Breast epithelium (tissue), 3 donors: ENCODE data around the gene INAFM1.
"Not testable (repeated sequence)": the region's sequence is repeated elsewhere in the genome, so short reads cannot be mapped to it uniquely, and the experiment has no call there.

Experiments used
- CTCF ChIP-seq, 3 donors: fragments of 450-650 bp; IDR thresholded peaks; one replicate each; pipeline ENCODE4 v1.5.1; 2016 to 2017; ENCODE audit warnings: antibody characterized with exemption in 3 of 3, mild to moderate bottlenecking in 3 of 3, moderate library complexity in 3 of 3
- POLR2A ChIP-seq: fragments of 450-650 bp; IDR thresholded peaks from one replicate; pipeline ENCODE4 v1.6.1; 2016; ENCODE audit warnings: antibody characterized with exemption, mild to moderate bottlenecking, moderate library complexity
- POLR2AphosphoS5 ChIP-seq, 3 donors: sonication (generic); formaldehyde crosslinking; IDR thresholded peaks; one replicate each; pipeline ENCODE4 v1.6.1; 2017; ENCODE audit warnings: antibody characterized with exemption in 3 of 3

DNA sequence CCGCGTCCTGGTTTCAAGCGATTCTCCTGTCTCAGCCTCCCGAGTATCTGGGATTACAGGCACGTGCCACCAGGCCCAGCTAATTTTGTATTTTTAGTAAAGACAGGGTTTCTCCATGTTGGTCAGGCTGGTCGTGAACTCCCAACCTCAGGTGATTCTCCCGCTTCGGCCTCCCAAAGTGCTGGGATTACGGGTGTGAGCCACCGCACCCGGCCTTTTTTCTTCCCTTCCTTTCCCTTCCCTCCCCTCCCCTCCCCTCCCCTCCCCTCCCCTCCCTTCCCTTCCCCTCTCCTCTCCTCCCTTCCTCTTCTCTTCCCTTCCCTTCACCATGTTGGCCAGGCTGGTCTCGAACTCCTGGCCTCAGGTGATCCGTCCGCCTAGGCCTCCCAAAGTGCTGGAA is 26.2 kb downstream of the INAFM1 start:
- not testable (repeated sequence) for TF ChIP-seq POLR2A; CTCF (IDR thresholded peaks at IDR 0.05); POLR2AphosphoS5 (IDR thresholded peaks at IDR 0.05)
